ENCODE measurements around the gene CMIP. TPM values are rescaled to one million over a fixed set of nuclear protein-coding genes. Genes with fewer than 3 reads are reported as not detected.

CMIP gene
- total and polyA plus RNA-seq, 10 of the 15 experiments (the other 5 are each of a cell fraction or from before 2014, with no cell fraction given), result 1.2 to 43.2 (median 4.4) TPM

DNA sequence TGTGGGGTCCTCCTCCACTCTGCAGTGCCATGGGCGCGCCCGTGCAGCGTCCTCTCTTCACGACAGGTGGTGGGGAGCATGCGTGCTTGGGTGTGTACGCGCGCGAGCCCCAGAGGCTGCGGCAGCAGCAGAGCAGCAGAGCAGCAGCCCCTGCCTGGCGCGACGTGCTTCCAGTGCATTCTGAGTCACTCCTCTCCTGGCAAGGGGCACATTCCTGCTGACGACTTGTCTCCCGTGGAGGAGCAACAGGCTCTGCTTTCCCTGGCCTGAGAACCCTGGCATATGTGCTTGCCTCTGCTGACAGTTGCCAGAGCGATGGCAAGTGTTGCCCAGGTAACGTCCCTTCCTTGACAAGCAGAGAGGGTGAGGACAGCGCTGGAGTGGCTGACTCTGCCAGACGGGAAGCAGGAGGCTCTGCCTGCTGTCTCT is 200.7 kb downstream of the CMIP start:
- peaks cover 3% of the 10 kb centered on the region; the same call in 1 of the 2 replicates for H4K20me1 ChIP-seq (ENCODE audit: control insufficient read depth, insufficient read depth)
- BruUV-seq (replicated peaks), result no TSS peak
- no peak overlapping the region for H2AFZ ChIP-seq (ENCODE audit: control insufficient read depth, low read depth, low read length)
- peaks cover 0 to 2% of the 10 kb centered on the region in 2 experiments; a peak in 3 of 4 replicates for H3K36me3 ChIP-seq (ENCODE audit: control insufficient read depth in 2 of 2, insufficient read depth in 2 of 2, low read length in 1 of 2)
- H3K27ac ChIP-seq (ENCODE audit: control insufficient read depth, insufficient read depth), result no peak overlapping the region
- H3K27me3 ChIP-seq (replicated peaks in 1 of 2; ENCODE audit: control insufficient read depth in 2 of 2, insufficient read depth in 2 of 2, low read length in 1 of 2), result no peaks in the 10 kb centered on the region
- no peak for DNase-seq (ENCODE audit: low read depth, low spot score)
- ChIA-PET CTCF (no interaction called here), RAD21 (ENCODE audit: unreplicated experiment) (no interaction called here), POLR2A (no interaction called here), SMC1A (ENCODE audit: uncharacterized antibody, unreplicated experiment) (no interaction called here)
- intact Hi-C loops (cut with micrococcal nuclease; ENCODE audit: unreplicated experiment) (no loop called here), in situ Hi-C loops (cut with MboI) (no loop called here)
- no peak for ATAC-seq
- H3K79me2 ChIP-seq (ENCODE audit: control insufficient read depth, insufficient read depth, low read length), result no peaks in the 10 kb centered on the region
- H3K4me1 ChIP-seq (ENCODE audit: control insufficient read depth, insufficient read depth, low read length), result no peaks in the 10 kb centered on the region
- no peak overlapping the region for H3K9ac ChIP-seq (ENCODE audit: control insufficient read depth, insufficient read depth, low read length)
- no peak overlapping the region for H3K4me2 ChIP-seq (ENCODE audit: control insufficient read depth, insufficient read depth)
- TF ChIP-seq SMC3 (IDR thresholded peaks at IDR 0.05; ENCODE audit: borderline replicate concordance, low read length), result no peak
- no peak for TF ChIP-seq CREB1 (IDR thresholded peaks at IDR 0.05; ENCODE audit: low read depth)
- no peak for TF ChIP-seq NR2C1 (IDR thresholded peaks at IDR 0.05)
- TF ChIP-seq, protein P1, sequence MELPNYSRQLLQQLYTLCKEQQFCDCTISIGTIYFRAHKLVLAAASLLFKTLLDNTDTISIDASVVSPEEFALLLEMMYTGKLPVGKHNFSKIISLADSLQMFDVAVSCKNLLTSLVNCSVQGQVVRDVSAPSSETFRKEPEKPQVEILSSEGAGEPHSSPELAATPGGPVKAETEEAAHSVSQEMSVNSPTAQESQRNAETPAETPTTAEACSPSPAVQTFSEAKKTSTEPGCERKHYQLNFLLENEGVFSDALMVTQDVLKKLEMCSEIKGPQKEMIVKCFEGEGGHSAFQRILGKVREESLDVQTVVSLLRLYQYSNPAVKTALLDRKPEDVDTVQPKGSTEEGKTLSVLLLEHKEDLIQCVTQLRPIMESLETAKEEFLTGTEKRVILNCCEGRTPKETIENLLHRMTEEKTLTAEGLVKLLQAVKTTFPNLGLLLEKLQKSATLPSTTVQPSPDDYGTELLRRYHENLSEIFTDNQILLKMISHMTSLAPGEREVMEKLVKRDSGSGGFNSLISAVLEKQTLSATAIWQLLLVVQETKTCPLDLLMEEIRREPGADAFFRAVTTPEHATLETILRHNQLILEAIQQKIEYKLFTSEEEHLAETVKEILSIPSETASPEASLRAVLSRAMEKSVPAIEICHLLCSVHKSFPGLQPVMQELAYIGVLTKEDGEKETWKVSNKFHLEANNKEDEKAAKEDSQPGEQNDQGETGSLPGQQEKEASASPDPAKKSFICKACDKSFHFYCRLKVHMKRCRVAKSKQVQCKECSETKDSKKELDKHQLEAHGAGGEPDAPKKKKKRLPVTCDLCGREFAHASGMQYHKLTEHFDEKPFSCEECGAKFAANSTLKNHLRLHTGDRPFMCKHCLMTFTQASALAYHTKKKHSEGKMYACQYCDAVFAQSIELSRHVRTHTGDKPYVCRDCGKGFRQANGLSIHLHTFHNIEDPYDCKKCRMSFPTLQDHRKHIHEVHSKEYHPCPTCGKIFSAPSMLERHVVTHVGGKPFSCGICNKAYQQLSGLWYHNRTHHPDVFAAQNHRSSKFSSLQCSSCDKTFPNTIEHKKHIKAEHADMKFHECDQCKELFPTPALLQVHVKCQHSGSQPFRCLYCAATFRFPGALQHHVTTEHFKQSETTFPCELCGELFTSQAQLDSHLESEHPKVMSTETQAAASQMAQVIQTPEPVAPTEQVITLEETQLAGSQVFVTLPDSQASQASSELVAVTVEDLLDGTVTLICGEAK (IDR thresholded peaks at IDR 0.05; ENCODE audit: borderline replicate concordance), result no peak
- no peak for TF ChIP-seq MTA2 (IDR thresholded peaks at IDR 0.05; ENCODE audit: low read depth)
- TF ChIP-seq, protein P2, sequence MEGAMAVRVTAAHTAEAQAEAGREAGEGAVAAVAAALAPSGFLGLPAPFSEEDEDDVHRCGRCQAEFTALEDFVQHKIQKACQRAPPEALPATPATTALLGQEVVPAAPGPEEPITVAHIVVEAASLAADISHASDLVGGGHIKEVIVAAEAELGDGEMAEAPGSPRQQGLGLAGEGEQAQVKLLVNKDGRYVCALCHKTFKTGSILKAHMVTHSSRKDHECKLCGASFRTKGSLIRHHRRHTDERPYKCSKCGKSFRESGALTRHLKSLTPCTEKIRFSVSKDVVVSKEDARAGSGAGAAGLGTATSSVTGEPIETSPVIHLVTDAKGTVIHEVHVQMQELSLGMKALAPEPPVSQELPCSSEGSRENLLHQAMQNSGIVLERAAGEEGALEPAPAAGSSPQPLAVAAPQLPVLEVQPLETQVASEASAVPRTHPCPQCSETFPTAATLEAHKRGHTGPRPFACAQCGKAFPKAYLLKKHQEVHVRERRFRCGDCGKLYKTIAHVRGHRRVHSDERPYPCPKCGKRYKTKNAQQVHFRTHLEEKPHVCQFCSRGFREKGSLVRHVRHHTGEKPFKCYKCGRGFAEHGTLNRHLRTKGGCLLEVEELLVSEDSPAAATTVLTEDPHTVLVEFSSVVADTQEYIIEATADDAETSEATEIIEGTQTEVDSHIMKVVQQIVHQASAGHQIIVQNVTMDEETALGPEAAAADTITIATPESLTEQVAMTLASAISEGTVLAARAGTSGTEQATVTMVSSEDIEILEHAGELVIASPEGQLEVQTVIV (IDR thresholded peaks at IDR 0.05; ENCODE audit: borderline replicate concordance, partially characterized antibody), result no peak
- no peak for TF ChIP-seq SMAD1 (IDR thresholded peaks at IDR 0.05; ENCODE audit: low read depth, partially characterized antibody)
- TF ChIP-seq NFIC (IDR thresholded peaks at IDR 0.05; ENCODE audit: low read depth, low read length), result no peak
- TF ChIP-seq, protein P3, sequence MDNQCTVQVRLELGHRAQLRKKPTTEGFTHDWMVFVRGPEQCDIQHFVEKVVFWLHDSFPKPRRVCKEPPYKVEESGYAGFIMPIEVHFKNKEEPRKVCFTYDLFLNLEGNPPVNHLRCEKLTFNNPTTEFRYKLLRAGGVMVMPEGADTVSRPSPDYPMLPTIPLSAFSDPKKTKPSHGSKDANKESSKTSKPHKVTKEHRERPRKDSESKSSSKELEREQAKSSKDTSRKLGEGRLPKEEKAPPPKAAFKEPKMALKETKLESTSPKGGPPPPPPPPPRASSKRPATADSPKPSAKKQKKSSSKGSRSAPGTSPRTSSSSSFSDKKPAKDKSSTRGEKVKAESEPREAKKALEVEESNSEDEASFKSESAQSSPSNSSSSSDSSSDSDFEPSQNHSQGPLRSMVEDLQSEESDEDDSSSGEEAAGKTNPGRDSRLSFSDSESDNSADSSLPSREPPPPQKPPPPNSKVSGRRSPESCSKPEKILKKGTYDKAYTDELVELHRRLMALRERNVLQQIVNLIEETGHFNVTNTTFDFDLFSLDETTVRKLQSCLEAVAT (IDR thresholded peaks at IDR 0.05), result no peak
- TF ChIP-seq HDAC2 (IDR thresholded peaks at IDR 0.05), result no peak
- no peak for TF ChIP-seq NRF1 (conservative IDR thresholded peaks at IDR 0.05; ENCODE audit: low read depth, low read length)
- no peak for TF ChIP-seq RUNX3 (IDR thresholded peaks at IDR 0.05; ENCODE audit: low read length)
- TF ChIP-seq, protein P4, sequence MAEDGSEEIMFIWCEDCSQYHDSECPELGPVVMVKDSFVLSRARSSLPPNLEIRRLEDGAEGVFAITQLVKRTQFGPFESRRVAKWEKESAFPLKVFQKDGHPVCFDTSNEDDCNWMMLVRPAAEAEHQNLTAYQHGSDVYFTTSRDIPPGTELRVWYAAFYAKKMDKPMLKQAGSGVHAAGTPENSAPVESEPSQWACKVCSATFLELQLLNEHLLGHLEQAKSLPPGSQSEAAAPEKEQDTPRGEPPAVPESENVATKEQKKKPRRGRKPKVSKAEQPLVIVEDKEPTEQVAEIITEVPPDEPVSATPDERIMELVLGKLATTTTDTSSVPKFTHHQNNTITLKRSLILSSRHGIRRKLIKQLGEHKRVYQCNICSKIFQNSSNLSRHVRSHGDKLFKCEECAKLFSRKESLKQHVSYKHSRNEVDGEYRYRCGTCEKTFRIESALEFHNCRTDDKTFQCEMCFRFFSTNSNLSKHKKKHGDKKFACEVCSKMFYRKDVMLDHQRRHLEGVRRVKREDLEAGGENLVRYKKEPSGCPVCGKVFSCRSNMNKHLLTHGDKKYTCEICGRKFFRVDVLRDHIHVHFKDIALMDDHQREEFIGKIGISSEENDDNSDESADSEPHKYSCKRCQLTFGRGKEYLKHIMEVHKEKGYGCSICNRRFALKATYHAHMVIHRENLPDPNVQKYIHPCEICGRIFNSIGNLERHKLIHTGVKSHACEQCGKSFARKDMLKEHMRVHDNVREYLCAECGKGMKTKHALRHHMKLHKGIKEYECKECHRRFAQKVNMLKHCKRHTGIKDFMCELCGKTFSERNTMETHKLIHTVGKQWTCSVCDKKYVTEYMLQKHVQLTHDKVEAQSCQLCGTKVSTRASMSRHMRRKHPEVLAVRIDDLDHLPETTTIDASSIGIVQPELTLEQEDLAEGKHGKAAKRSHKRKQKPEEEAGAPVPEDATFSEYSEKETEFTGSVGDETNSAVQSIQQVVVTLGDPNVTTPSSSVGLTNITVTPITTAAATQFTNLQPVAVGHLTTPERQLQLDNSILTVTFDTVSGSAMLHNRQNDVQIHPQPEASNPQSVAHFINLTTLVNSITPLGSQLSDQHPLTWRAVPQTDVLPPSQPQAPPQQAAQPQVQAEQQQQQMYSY (CRISPR knock-in tag; IDR thresholded peaks at IDR 0.05), result no peak
- H3K4me3 ChIP-seq, result no peak overlapping the region
- H3K9me3 ChIP-seq (replicated peaks; ENCODE audit: control insufficient read depth, insufficient read depth, low read length), result no peaks in the 10 kb centered on the region
- no peak for FAIRE-seq
- 94% methylated on average over 20 of the region's 20 CpGs for WGBS (ENCODE audit: insufficient coverage, insufficient replicate concordance, low lambda C conversion rate, missing lambda C conversion rate)

Measured in GM12878 (cell line).